ENCODE results near the gene SPIRE1.
"Not testable (repeated sequence)": the region's sequence is repeated elsewhere in the genome, so short reads cannot be mapped to it uniquely, and the experiment has no call there.

The SPIRE1 gene

DNA sequence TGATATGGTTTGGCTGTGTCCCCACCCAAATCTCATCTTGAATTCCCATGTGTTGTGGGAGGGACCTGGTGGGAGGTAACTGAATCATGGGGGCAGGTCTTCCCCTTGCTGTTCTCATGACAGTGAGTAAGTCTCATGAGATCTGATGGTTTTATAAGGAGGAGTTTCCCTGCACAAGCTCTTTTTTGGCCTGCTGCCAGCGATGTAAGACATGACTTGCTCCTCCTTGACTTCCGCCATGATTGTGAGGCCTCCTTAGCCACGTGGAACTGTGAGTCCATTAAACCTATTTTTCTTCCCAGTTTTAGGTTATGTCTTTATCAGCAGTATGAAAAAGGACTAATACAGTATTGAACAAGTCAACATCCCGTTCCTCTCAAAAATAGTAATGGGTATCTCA, 118.7 kb downstream of the SPIRE1 start:
- H3K4me2 ChIP-seq (ENCODE audit: low read length, poor library complexity, severe bottlenecking); H3K27me3 ChIP-seq (ENCODE audit: control insufficient read depth in 1 of 2, insufficient read depth in 1 of 2, low read length in 2 of 2); H4K91ac ChIP-seq (ENCODE audit: low read length); DNase-seq; H3K36me3 ChIP-seq (ENCODE audit: control insufficient read depth in 1 of 2, insufficient read depth in 2 of 2, low read depth in 1 of 2, low read length in 2 of 2); H2BK5ac ChIP-seq (ENCODE audit: low read depth, low read length, poor library complexity, severe bottlenecking); H3K4me3 ChIP-seq (ENCODE audit: insufficient read depth in 1 of 2, low read depth in 1 of 2, low read length in 2 of 2); H3K4ac ChIP-seq (ENCODE audit: low read depth in 1 of 2, low read length in 2 of 2); H2AFZ ChIP-seq (ENCODE audit: low read depth, low read length); H2BK120ac ChIP-seq (ENCODE audit: low read depth, low read length); H3K9ac ChIP-seq (ENCODE audit: low read length); H4K8ac ChIP-seq (ENCODE audit: low read length); H3K4me1 ChIP-seq (ENCODE audit: control insufficient read depth, insufficient read depth, low read depth, low read length); H2BK12ac ChIP-seq (ENCODE audit: low read length in 2 of 2); H3K18ac ChIP-seq (ENCODE audit: low read depth in 1 of 2, low read length in 2 of 2); H2BK15ac ChIP-seq (ENCODE audit: low read depth, poor library complexity, severe bottlenecking); H3K23ac ChIP-seq (ENCODE audit: low read length in 2 of 2); H3K14ac ChIP-seq (ENCODE audit: low read length in 2 of 2); H3K79me1 ChIP-seq (replicated peaks; ENCODE audit: low read length, poor library complexity, severe bottlenecking); H2AK5ac ChIP-seq (ENCODE audit: low read length, severe bottlenecking); H3K27ac ChIP-seq (ENCODE audit: low read length, poor library complexity, severe bottlenecking): not testable (repeated sequence)
- peaks cover 15% of the 10 kb centered on the region for H3K9me3 ChIP-seq (ENCODE audit: control insufficient read depth, low read length)
- WGBS = 100% methylated on average over 3 of the region's 4 CpGs

DNA sequence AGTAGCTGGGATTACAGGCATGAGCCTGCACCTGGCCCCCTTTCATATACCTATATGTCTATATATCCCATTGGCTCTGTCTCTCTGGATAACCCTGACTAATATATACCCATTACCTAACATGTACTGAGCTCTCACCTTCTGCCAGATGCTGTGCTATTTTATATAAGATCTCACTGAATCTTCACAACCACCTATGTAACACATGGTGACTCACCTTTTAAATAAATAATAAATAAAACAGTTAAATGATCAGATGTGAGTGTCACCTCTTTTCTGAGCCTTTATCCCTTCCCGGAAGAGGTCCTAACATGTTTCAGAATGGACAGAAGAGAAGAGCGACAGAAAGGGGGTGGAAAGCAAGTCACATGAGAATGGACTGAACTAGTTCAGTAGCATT, 123.1 kb downstream of the SPIRE1 start:
- Histone ChIP-seq H3K18ac (ENCODE audit: low read depth in 1 of 2, low read length in 2 of 2) (no peak overlapping the region), H3K4me2 (ENCODE audit: low read length, poor library complexity, severe bottlenecking) (no peak overlapping the region), H2BK15ac (ENCODE audit: low read depth, poor library complexity, severe bottlenecking) (no peak overlapping the region), H2AFZ (ENCODE audit: low read depth, low read length) (no peak overlapping the region), H2BK120ac (ENCODE audit: low read depth, low read length) (no peak overlapping the region), H2BK12ac (ENCODE audit: low read length in 2 of 2) (no peak overlapping the region), H3K79me1 (replicated peaks; ENCODE audit: low read length, poor library complexity, severe bottlenecking) (peaks cover 9% of the 10 kb centered on the region), H3K4me1 (ENCODE audit: control insufficient read depth, insufficient read depth, low read depth, low read length) (no peaks in the 10 kb centered on the region), H2BK5ac (ENCODE audit: low read depth, low read length, poor library complexity, severe bottlenecking) (no peak overlapping the region), H2AK5ac (ENCODE audit: low read length, severe bottlenecking) (no peak overlapping the region), H4K91ac (ENCODE audit: low read length) (no peak overlapping the region), H4K8ac (ENCODE audit: low read length) (no peak overlapping the region), H3K4me3 (ENCODE audit: insufficient read depth in 1 of 2, low read depth in 1 of 2, low read length in 2 of 2) (no peak overlapping the region), H3K27ac (ENCODE audit: low read length, poor library complexity, severe bottlenecking) (no peak overlapping the region), H3K9me3 (ENCODE audit: control insufficient read depth, low read length) (no peaks in the 10 kb centered on the region), H3K9ac (ENCODE audit: low read length) (no peak overlapping the region), H3K36me3 (ENCODE audit: control insufficient read depth in 1 of 2, insufficient read depth in 2 of 2, low read depth in 1 of 2, low read length in 2 of 2) (peaks cover 0 to 14% of the 10 kb centered on the region in 2 experiments), H3K14ac (ENCODE audit: low read length in 2 of 2) (no peak overlapping the region), H3K23ac (ENCODE audit: low read length in 2 of 2) (no peak overlapping the region), H3K4ac (ENCODE audit: low read depth in 1 of 2, low read length in 2 of 2) (no peak overlapping the region), H3K27me3 (ENCODE audit: control insufficient read depth in 1 of 2, insufficient read depth in 1 of 2, low read length in 2 of 2) (no peaks in the 10 kb centered on the region)
- DNase-seq = no peak
- WGBS = 97% methylated on average over 2 of the region's 2 CpGs

DNA sequence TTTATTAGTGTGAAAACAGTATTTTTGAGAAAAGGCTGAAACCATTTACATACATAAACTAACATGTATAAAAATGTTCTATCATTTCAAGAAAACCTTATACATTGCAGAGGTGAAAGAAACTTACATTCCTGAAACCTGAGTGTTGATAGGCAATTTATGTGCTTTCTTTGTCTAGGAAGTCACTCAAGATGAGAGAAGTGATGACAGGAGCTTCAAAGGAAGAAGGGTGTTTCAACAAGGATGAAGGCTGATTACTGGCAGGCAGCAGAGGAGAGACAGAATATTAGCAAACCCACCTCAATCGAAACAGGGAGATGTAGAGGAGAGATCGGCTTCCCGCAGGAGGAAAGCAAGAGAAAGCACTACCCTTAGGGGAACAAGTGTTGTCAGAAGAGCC, 125.2 kb downstream of the SPIRE1 start:
- no peak overlapping the region for H3K23ac ChIP-seq (ENCODE audit: low read length in 2 of 2)
- no peak overlapping the region for H2AK5ac ChIP-seq (ENCODE audit: low read length, severe bottlenecking)
- H2AFZ ChIP-seq (ENCODE audit: low read depth, low read length) = no peak overlapping the region
- no peak overlapping the region for H2BK15ac ChIP-seq (ENCODE audit: low read depth, poor library complexity, severe bottlenecking)
- no peak overlapping the region for H3K9ac ChIP-seq (ENCODE audit: low read length)
- H3K4me3 ChIP-seq (ENCODE audit: insufficient read depth in 1 of 2, low read depth in 1 of 2, low read length in 2 of 2) = no peak overlapping the region
- no peaks in the 10 kb centered on the region for H3K27me3 ChIP-seq (ENCODE audit: control insufficient read depth in 1 of 2, insufficient read depth in 1 of 2, low read length in 2 of 2)
- peaks cover 0 to 16% of the 10 kb centered on the region in 2 experiments for H3K36me3 ChIP-seq (ENCODE audit: control insufficient read depth in 1 of 2, insufficient read depth in 2 of 2, low read depth in 1 of 2, low read length in 2 of 2)
- H2BK12ac ChIP-seq (ENCODE audit: low read length in 2 of 2) = no peak overlapping the region
- no peak for DNase-seq
- H3K79me1 ChIP-seq (replicated peaks; ENCODE audit: low read length, poor library complexity, severe bottlenecking) = peaks cover 7% of the 10 kb centered on the region
- H3K18ac ChIP-seq (ENCODE audit: low read depth in 1 of 2, low read length in 2 of 2) = no peak overlapping the region
- no peak overlapping the region for H3K4ac ChIP-seq (ENCODE audit: low read depth in 1 of 2, low read length in 2 of 2)
- H3K14ac ChIP-seq (ENCODE audit: low read length in 2 of 2) = no peak overlapping the region
- WGBS = 98% methylated on average over 3 of the region's 3 CpGs
- H3K27ac ChIP-seq (ENCODE audit: low read length, poor library complexity, severe bottlenecking) = no peak overlapping the region
- H3K9me3 ChIP-seq (ENCODE audit: control insufficient read depth, low read length) = no peaks in the 10 kb centered on the region
- H3K4me2 ChIP-seq (ENCODE audit: low read length, poor library complexity, severe bottlenecking) = no peak overlapping the region
- no peak overlapping the region for H4K8ac ChIP-seq (ENCODE audit: low read length)
- H2BK120ac ChIP-seq (ENCODE audit: low read depth, low read length) = no peak overlapping the region
- no peak overlapping the region for H2BK5ac ChIP-seq (ENCODE audit: low read depth, low read length, poor library complexity, severe bottlenecking)
- H3K4me1 ChIP-seq (ENCODE audit: control insufficient read depth, insufficient read depth, low read depth, low read length) = no peaks in the 10 kb centered on the region
- no peak overlapping the region for H4K91ac ChIP-seq (ENCODE audit: low read length)

DNA sequence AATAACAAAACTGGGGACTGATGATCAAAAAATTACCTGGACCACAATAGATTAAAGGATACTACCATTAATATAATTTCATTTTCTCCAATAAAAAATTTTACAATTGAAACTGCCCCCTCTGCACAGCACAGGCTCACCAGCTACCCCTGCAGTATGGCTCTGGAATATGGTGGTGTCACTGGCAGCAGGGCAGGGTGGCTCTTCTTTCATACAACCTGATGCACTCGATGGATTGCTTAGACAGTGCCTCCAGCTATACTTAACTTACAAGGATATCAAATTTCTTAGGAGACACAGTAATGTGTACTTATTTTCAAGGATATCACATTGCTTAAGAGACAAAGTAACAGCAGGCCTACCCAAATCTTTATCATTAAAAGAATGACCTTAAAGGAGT, 126.2 kb downstream of the SPIRE1 start:
- Histone ChIP-seq H3K27me3 (ENCODE audit: control insufficient read depth in 1 of 2, insufficient read depth in 1 of 2, low read length in 2 of 2) (no peaks in the 10 kb centered on the region), H3K79me1 (replicated peaks; ENCODE audit: low read length, poor library complexity, severe bottlenecking) (peaks cover 9% of the 10 kb centered on the region), H3K14ac (ENCODE audit: low read length in 2 of 2) (no peak overlapping the region), H3K4ac (ENCODE audit: low read depth in 1 of 2, low read length in 2 of 2) (no peak overlapping the region), H2BK120ac (ENCODE audit: low read depth, low read length) (no peak overlapping the region), H3K4me2 (ENCODE audit: low read length, poor library complexity, severe bottlenecking) (no peak overlapping the region), H3K4me1 (ENCODE audit: control insufficient read depth, insufficient read depth, low read depth, low read length) (no peaks in the 10 kb centered on the region), H2AK5ac (ENCODE audit: low read length, severe bottlenecking) (no peak overlapping the region), H3K18ac (ENCODE audit: low read depth in 1 of 2, low read length in 2 of 2) (no peak overlapping the region), H2AFZ (ENCODE audit: low read depth, low read length) (no peak overlapping the region), H2BK5ac (ENCODE audit: low read depth, low read length, poor library complexity, severe bottlenecking) (no peak overlapping the region), H2BK12ac (ENCODE audit: low read length in 2 of 2) (no peak overlapping the region), H4K91ac (ENCODE audit: low read length) (no peak overlapping the region), H3K4me3 (ENCODE audit: insufficient read depth in 1 of 2, low read depth in 1 of 2, low read length in 2 of 2) (no peak overlapping the region), H3K36me3 (ENCODE audit: control insufficient read depth in 1 of 2, insufficient read depth in 2 of 2, low read depth in 1 of 2, low read length in 2 of 2) (peaks cover 0 to 16% of the 10 kb centered on the region in 2 experiments), H3K27ac (ENCODE audit: low read length, poor library complexity, severe bottlenecking) (no peak overlapping the region), H4K8ac (ENCODE audit: low read length) (no peak overlapping the region), H3K23ac (ENCODE audit: low read length in 2 of 2) (no peak overlapping the region), H3K9ac (ENCODE audit: low read length) (no peak overlapping the region), H3K9me3 (ENCODE audit: control insufficient read depth, low read length) (no peaks in the 10 kb centered on the region), H2BK15ac (ENCODE audit: low read depth, poor library complexity, severe bottlenecking) (no peak overlapping the region)
- no peak for DNase-seq
- no CpG with 5 or more reads among the region's 1 CpG for WGBS
